Measurements from ENCODE around the gene FBXO33.
A peak's percentile ranks its signal among the peaks of the same experiment; 100 is the strongest.

FBXO33 gene, protein sequence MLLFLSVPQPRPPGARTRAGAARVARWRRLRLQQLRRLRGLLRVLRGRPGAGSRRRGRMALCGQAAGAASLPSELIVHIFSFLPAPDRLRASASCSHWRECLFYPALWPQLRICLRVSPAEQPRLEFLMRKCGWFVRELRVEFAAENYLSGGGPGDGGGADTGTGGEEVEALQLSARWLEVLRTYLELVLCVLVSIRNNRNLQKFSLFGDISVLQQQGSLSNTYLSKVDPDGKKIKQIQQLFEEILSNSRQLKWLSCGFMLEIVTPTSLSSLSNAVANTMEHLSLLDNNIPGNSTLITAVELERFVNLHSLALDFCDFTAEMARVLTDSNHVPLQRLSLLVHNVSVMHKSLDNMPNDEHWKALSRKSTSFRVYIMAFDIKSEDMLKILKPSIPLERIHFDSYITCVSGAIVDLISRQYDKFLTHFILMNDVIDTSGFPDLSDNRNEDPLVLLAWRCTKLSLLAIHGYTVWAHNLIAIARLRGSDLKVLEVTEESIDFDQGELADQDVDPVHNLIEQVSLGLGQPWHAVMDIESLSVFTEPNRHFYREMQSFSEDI

DNA sequence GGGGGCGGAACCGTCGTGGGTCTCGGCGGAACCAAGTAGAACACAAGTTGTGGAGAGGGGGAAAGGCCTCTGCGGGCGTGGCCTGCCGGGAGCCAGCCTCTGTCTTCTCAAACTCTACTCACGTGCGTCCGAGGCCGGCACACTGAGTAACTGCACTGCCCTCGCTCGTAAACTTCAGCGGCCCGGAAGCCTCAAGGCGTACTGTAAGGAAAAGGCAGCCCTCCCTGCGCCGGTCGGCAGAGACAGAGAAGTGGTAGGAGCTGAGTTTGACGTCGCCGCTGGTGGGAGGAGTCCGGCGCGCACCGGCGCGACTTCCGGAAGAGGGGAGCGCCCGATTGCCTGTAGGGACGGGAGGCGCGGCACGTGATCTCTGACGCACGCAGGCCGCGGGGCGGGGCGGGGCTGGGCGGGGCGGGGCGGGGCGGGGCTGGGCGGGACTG is at the start of gene FBXO33:
FBXO33 (minus strand) TSS at position 255 of the 440 bp plus-strand sequence. CDS start 271 bp downstream, outside the sequence.
- peak; percentile 95 for DNase-seq

DNA sequence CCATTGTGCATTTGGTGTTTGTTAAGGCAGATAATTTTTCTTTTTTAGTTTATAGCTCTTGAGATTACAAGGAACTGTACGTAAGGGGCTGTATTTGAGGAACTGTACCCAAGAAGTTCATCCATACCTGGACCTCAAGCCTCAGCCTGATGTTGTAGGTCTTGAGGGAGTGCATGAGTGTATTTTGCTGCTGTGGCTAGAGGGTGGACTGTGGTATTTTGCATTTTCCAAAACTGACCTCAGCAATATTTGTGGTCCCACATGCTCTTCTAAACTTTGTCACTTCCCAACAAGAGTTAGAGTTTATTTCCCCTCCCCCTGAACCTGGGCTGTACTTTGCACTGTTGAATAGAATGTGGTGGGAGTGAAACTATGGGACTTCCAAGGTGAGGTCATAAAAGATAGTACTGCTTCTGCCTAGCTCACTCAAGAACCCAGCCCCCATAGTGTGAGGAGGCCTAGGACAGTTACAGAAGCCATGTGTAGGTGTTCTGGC is 42.2 kb upstream of the FBXO33 start:
- DNase-seq: no peak

DNA sequence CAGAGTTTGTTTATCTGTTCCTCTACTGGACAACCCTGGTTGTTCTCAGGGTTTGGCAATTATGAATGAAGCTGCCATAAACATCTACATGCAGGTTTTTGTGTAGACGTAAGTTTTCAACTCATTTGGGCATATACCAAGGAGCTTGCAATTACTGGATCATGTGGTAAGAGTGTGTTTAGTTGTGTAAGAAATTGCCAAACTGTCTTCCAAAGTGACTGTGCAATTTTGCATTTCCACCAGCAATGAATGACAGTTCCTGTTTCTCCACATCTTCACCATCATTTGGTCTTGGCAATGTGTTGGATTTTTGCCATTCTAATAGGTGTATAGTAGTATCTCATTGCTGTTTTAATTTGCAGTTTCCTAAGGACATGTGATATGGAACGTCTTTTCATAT is 39.8 kb upstream of the FBXO33 start:
- no peak for DNase-seq

DNA sequence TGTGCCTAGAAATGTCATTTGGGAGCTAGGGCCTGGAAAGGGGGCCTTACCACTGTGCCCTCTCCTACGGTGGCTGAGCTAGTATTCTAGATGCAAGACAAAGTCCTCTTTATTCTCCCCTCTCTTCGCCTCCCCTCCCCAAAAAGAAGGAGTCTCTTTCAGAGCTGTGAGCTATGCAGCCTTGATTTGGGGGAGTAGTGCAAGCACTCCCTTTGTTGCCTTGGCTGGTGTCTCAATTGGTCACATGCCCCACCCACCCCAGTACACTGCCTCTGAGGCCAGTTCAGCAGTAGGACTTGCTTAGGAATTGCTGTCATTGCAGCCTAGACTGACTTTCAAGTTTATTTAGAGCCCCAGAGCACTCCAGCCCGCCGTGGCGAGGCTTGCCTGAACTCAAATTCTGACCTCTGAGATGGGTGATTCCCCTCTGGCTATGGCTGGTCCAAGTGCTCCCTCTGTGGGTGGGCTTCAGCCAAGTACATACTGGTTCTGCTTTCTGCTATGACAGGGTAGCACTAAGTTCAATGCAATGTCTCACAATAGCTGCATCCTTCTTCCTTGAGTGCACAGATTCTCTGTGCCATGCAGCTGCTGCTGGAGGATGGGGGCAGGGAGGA is 37.0 kb upstream of the FBXO33 start:
- DNase-seq: no peak

DNA sequence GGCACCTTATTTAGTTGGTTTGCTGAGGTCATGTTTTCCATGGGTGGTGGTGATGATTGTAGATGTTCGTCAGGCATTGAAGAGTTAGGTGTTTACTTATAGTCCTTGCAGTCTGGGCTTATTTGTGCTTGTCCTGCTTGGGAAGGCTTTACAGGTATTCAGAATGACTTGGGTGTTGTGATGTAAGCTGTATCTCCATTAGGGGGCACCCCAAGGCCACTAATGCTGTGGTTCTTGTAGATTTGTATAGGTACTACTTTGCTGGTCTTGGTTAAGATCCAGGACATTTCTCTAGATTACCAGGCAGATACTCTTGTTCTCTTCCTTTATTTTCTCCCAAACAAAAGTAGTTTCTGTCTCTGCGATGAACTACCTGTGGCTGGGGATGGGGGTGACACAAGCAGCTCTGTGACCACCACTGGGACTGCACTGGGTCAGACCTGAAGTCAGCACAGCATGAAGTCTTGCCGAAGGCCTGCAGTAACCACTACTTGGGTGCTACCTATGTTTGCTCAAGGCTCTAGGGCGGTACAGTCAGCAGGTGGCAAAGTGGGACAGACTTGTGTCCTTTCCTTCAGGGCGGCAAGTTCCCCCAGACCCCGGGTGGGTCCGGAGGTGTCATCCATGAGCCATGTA is 35.8 kb upstream of the FBXO33 start:
- DNase-seq: peak; percentile 44

DNA sequence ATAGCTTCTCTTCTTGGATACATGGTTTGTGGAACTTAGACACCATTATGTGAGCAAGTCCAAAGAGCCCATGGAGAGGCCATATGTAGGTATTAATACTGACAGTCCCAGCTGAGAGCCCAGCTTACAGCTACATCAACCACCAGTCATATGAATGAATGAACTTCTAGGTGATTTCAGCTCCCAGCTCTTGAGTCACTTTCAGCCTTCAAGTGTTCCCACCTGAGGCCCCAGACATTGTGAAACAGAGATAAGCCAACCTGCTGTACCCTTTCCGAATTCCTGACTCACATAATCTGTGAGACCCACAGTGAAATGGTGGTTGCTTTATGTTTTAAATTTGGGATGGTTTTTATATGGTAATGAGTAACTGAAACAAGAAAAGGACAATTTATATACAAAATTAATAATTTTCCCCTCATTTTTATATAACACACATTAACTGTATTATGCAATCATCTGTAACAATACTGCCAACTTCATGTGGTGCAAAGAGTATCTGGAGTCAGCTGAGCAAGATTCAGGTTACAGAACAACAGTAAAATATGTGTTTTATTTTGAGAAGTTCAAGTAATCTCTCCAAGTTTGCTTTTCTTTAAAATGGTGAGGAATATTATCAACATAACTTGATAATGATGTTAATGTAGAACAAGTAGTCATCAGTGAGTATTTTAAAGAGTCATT is 27.7 kb upstream of the FBXO33 start:
- DNase-seq: no peak

DNA sequence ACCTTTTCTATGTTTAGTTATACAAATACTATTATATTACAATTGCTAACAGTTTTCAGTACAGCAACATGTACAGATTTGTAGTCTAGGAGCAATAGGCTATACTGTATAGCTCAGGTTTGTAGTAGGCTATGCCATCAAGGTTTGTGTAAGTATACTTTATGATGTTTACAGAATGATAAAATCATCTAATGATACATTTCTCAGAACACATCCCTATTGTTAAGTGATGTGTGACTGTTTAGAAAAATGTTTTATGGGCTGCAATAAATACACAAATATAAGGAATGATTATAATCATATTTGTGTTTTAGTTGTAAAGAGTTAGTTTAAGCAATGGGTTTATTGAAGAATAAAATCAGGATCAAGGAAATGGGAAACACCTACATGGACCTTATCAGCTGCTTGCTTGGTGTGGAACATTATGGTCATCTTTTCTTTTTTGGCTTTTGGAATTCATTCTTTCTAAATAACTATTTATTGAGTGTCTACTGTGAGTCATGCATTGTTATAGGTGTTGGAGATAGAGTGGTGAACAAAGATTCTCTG is 24.5 kb upstream of the FBXO33 start:
- no peak for DNase-seq

DNA sequence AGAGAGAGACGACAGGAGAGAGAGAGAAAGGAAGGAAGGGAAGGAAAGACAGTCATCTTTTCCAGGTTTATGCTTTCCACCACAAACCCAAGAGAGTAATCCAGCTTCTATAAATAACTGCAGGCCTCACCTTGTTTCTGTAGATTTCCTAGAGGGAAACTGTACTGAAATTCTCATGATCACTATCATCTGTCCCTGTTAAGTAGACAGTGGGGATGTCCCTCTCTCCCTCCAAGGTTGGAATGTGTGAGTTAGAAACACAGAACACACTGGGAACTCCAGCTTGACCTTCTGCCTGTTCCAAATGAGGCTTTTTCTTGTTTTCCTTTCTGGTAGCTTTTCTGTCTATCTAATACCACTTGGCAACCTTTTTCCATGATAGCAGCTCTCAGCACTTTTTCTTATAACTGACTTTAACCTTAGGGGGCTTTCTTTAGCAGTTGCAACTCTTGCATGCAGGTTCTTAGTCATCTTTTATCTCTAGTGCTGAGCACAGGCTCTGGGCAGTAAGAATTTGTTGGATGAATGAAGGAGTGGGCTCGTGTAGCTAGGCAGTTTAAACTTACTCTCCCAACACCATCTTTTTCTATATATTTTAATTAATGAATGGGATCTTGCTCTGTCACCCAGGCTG is 22.8 kb upstream of the FBXO33 start:
- no peak for DNase-seq

DNA sequence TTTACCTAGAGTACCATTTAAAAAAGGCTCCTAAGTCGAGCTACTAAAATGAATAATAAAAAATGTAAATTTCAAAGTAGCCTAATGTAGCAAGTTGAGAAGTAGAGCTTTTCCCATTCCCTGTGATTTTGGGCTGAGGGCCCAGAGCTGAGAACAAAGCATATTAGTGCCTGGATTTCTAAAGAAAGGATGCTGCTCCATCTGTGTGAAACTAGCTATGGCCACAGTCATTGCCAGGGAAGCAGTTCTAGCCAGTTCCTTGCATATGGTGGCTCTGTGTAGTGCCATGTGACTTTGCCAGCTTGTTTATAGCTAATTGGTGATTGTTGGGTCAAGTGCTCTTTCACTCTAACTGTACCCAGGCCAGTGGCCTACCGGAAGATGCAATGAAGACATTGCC is 20.4 kb upstream of the FBXO33 start:
- no peak for DNase-seq

DNA sequence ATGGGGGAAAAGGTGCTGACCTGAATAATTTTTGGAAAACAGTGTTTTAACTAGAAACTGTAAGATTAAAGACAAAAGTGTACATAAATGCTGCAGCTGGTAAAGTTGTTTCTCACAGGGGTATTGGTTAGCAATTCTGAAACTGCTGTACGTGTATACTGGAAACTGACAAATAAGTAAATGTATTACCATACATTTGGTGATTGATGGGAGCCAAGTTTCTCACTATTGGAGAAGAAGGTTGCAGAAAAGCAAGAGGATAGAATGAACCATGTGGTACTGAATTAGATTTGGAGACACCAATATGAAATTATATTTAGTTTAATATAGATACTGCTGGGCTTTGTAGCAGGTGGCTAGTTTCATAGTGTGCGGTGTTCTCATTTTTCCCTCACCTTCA is 19.6 kb upstream of the FBXO33 start:
- no peak for DNase-seq

DNA sequence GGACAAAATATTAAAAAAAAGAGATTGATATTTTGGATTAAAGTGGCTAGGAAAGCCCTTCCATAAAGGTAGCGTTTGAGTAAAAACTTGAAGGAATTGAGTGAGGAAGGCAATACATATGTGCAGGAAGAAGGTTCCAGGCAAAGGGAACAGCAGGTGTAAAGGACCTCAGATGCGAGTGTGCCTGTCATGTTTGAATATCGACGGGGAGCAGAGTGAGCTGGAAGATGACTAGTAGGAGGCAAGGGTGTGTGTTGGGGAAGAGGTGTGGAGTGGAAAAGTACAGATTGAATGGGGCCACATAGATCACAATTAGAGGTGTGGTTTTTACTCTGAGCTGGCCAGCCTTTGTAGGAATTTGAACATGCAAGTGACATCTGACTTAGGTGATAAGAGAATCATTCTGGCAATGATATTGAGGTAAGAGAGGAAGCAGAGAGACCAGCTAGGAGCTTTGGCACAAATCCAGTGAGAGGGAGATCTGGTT is 15.0 kb upstream of the FBXO33 start:
- no peak for DNase-seq

DNA sequence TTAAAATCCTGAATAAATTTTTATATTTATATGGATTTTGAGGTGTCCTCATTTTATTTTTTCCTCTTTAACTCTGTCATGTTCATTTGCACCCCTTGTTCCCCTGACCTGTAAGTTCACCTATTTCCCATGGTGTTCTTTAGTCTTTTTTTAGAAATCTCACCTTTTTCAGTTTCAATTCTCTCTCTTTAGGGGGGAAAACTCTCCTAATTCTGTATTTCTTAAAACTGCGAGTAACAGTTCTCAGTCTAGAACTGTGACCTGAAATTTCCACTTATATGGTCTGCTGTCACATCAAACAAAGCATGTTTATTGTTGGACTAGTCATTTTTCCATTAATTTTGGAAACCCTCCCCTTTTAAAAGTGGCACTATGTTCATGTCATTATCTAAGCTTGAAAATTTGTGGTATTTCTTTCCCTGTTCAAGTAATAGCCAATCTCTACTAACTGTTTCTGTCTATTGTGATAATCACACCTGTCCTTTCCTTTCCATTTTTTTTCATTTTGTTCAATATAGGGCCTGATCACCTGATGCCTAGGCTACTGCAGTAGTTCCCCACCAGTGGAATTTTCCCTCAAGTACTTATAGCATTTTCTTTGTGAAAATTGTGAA is 14.0 kb upstream of the FBXO33 start:
- DNase-seq: no peak

DNA sequence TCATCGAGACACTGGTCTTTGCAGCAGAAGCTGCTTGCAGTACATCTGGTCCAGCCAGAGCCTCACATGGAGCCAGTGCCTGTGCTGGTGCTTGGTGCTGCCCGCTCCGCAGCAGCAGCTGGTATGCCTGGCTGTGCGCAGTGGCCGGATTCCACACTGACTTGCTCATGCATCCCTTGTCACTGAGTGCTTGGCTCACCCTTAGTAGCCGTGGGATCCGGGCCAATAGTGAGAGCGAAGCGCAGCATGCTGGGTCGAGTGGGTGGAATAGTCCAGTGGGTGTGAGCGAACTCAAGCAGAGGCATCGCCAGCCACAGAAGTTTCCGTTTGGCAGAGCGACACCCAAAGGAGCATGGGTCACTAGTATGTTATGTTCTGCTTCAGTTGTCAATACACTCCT is 10.1 kb upstream of the FBXO33 start:
- DNase-seq: no peak

DNA sequence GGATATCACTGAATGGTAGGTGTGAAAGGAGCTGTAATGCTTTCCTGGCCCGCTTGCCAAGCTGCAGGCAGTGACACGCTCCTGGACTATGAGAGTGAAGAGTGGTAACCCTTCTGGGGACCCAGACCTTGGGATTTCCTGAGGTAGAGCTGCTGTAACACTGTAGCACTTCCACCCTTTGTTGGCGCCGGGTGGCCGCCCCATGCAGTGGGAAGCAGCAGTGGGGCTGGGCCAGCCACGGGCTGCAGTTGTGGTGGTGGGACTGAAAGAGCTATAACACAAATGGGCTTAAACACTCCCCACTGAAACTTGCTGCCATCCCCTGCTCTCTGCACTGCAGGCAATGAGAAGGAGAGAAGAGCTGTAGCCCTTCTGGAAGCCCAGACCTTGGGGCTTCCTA is 9.6 kb upstream of the FBXO33 start:
- DNase-seq: no peak

DNA sequence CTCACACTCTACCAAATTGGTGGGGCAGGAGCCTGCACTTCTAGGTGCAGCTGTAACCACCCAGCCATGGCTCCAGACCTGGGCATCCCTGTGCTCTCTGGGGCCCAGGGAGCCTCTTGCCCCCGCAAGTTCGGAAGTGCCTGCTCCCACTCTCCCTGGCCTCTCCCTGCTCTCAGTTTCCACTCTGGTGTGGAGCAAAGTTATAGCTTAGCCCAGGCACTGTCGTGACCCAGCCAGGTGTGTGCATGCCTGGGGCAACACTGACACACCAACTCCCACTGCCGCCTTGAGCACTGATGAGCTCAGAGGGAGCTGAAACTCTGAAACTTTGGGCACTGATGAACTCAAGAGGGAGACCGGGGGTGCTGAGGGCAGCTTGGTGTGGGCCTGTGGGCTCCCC is 8.7 kb upstream of the FBXO33 start:
- DNase-seq: no peak

DNA sequence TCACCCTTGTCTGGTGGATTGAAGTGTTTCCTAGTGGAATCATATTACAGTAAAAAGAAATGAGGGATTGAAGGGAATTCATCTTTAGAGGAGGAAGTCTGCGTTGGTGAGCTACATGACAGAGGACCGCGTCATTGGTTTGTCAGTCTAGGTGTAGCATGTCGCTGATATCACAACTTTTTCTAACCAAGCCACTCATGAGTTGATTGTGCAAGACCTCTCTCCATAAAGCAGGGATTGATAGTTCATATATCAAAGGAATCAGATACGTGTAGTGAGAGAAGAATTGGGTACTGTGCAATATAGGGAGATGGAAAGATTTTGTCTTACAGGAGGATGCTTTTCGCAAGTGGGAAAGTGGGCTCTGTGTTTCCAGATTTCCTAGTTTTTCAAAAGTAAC is 3.0 kb upstream of the FBXO33 start:
- no peak for DNase-seq

DNA sequence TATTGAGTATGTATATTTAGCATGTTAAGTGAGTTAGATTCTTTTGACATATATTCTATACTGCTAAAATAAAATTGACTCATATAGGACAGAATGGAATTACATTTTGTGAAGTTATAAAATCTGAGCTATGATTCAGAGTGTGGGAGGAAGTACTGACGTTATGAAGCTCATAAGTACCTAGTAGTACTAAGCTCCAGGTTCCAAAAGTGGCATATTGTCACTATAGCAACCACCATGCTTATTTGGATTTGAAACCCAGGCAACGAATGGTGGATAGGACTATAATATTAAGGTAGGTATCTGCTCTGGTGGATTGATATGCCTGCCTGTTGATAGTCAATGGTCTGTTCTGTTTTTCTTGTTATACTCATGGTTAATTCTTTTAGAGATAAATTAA is 2.2 kb upstream of the FBXO33 start:
- no peak for DNase-seq

DNA sequence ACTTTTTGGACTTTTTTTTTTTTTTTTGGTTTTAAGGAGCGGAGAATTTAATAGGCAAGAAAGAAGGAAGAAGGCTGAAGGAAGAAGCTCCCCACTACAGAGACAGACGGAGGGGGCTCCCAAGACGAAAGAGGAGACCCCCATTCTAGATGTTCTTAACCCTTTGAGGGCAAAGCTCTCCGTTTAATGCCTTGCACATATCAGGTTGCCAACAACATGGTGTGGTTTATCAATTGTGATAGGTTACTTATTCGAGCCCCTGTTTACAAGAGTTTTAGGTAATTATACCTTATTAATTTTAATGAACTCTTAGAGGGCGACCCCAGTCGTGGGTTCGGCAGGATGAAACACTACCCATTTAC is 1.2 kb upstream of the FBXO33 start:
- no peak for DNase-seq

DNA sequence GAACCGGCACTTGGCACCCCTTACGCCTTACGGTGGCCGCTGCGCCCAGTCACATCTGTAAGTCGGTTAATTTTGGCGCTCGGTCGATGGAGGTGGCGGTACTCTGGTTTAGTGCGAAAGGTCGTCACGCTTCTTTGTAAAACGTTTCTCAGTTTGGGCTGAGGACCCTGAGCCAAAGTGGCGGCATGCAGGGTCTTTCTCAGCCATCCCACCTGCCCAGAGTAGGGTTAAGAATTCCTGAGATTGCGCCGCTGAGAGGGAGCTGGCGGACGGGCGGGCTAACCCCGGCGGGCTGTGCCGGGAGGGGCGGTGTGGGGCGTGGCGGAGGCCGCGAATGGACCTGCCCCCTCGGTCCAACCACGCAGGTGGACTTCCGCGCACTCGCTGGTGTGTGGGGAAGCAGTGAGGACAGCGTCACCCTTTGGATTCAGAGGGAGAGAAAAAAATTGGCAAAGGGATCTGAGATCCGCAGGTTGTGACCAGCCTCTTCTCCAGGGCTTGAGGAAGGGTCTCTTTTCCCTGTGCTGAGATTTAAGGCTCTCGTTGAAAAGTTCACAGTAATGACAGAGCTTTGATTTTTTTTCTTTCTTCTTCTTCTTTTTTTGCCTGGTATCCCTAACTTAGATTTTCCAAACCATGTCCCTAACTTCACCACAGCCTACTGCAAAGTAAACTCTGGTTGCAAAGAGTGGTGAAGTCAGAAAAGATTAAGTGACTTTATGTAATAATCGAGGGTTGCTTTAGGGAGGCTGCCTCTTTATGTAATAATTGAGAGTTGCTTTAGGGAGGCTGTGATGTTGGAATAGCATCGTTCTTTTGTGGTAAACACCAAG is 602 bp upstream of the FBXO33 start:
- peak; percentile 62 for DNase-seq

DNA sequence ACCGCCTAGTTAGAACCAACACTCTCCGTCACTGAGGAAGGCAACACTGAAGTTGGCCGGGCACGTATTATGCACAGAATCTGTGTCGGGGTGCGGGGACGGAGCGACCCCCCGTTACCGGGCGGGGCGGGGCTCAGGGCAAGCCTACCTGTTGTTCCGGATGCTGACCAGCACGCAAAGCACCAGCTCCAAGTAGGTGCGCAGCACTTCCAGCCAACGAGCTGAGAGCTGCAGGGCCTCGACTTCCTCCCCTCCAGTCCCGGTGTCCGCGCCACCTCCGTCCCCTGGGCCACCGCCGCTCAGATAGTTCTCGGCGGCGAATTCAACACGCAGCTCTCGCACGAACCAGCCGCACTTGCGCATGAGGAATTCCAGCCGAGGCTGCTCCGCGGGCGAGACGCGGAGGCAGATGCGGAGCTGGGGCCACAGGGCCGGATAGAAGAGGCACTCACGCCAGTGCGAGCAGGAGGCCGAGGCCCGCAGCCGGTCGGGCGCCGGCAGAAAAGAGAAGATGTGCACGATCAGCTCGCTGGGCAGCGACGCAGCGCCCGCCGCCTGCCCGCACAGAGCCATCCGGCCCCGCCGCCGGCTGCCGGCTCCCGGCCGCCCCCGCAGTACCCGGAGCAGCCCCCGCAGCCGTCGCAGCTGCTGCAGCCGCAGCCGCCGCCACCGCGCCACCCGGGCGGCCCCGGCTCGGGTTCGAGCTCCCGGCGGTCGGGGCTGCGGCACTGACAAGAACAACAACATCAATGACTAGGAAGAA is 636 bp downstream of the FBXO33 start:
- DNase-seq: no peak
